GM18499 (cell line): ENCODE results near the gene ZNF558.
"Not testable (repeated sequence)": the region's sequence is repeated elsewhere in the genome, so short reads cannot be mapped to it uniquely, and the experiment has no call there.

Experiments
- ATAC-seq: cut with Tn5 transposase; IDR thresholded peaks from one replicate; pipeline ENCODE4 v1.9.1; 2021; ENCODE audit warnings: moderate number of reproducible peaks; ENCODE audit not compliant: insufficient read depth, unreplicated experiment

Gene ZNF558

DNA sequence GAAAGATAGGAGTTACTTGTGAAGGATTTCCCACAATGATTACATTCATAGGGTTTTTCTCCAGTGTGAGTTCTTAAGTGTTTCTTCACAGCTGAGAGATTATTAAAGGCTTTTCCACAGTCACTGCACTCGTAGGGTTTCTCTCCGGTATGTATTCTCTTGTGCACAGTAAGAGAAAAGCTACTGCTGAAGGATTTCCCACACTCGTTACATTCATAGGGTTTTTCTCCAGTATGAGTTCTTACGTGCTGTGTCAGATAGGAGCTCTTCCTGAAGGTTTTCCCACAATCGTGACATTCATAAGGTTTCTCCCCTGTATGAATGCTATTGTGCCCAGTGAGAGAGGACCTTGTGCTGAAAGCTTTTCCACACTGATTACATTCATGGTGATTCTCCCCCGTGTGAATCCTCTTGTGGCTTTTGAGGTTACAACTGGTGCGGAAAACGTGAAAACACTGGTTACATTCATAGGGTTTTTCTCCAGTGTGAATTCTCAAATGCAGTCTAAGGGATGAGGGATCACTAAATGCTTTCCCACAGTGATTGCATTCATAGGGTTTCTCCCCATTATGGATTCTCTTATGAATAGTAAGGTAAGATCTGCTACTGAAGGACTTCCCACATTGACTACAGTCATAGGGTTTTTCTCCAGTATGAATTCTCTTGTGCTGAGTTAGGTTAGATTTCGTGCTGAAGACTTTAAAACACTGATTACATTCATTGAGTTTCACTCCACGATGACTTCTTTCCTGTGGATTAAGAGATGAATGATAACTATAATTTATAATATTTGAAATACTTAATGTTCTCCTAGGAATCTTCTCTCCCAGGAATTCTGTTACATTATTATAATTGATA lies 20.6 kb downstream of the ZNF558 start:
- ATAC-seq = no peak

DNA sequence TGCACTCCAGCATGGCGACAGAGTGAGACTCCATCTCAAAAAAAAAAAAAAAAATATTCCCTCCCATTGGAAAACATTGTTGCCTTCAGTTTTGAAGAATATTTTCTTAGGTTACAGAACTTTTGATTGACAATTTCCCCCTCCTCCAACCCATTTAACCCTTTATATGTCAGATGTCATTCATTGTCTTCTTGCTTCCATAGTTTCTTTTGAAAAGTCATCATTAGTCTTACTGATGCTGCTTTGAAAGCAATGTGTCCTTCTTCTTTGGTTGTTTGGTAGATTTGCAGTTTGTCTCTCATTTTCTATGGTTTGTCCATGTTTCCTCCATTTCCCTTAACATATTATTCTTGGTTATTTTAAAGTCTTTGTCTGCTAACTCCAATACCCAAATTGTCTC lies 25.4 kb downstream of the ZNF558 start:
- ATAC-seq = no peak

DNA sequence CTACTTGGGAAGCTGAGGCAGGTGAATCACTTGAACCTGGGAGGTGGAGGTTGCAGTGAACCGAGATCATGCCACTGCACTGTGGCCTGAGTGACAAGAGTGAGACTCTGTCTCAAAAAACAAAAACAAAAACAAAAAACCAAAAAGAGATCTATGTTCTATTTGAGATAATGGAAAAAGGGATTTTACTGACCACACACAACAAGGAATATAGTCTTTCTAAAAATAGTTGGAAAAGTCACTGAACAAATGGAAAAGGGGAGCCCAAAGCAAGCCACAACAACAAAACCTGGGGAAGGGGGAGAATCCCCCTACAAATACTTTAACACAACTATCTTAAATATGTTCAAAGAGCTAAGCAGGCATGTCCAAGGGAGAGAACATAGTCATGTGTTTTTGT lies 37.3 kb downstream of the ZNF558 start:
- ATAC-seq = no peak

DNA sequence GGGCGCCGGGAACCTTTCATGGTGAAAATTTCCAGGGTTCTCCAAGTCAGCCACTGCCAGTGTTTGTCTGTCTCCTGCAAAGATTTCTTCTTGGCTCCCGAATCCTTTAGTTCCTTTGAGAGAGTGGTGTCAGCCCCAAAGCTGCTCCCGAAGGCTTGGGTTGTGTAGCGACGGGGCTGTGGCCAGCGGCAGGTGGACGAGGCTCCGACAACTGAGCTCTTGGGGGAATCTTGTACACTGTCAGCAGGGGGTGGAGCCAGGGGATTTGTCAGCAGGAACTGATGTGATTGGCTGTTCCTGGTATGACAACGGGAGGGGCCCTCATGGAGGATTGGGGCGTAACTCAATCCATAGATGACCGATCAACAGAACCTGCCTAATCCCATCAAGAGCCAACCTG lies 58.5 kb downstream of the ZNF558 start:
- not testable (repeated sequence) for ATAC-seq

DNA sequence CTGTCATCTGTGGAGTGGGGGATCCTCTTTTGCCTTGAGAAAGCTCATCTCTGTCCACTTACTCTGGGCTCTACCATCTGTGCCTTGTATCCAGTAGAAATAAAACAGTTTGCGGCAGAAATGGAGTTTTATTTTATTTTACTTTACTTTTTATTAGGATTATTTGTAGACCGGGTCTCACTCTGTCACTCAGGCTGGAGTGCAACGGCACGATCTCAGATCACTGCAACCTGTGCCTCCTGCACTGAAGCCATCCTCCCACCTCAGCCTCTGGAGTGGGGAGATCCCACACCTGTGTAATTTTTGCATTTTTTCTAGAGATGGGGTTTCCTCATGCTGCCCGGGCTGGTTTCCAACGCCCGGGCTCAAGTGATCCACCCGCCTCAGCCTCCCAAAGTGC lies 62.8 kb downstream of the ZNF558 start:
- not testable (repeated sequence) for ATAC-seq

DNA sequence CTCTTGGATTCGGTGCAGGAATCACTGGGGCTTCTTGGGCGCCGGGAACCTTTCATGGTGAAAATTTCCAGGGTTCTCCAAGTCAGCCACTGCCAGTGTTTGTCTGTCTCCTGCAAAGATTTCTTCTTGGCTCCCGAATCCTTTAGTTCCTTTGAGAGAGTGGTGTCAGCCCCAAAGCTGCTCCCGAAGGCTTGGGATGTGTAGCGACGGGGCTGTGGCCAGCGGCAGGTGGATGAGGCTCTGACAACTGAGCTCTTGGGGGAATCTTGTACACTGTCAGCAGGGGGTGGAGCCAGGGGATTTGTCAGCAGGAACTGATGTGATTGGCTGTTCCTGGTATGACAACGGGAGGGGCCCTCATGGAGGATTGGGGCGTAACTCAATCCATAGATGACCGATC lies 64.8 kb downstream of the ZNF558 start:
- not testable (repeated sequence) for ATAC-seq
